LHCN-M2 (cell line): ENCODE data around the gene DACH1. TPM values are rescaled to one million over a fixed set of nuclear protein-coding genes. Genes with fewer than 3 reads are reported as not detected.

Experiments used
- DNase-seq: peaks from one replicate; pipeline ENCODE4 v3.0.0-alpha.2; 2012; ENCODE audit warnings: low read depth
- total RNA-seq: library from RNA; depleted of rRNA; stranded (reverse); fragments of >200 nt; gene quantifications from 2 replicates; pipeline ENCODE4 v1.2.3, GENCODE V29; 2014

The DACH1 gene
- total RNA-seq, 1 experiment from 2014 or later = not detected

- no peak for DNase-seq
Observed at GRCh38 chr13:71830323-71830722, 36.7 kb downstream of the DACH1 start.

- no peak for DNase-seq
Observed at GRCh38 chr13:71829547-71829946, 37.5 kb downstream of the DACH1 start.

GRCh38 chr13:71828564-71828963 is 38.4 kb downstream of the DACH1 start:
- no peak for DNase-seq

GRCh38 chr13:71828117-71828516 is 38.9 kb downstream of the DACH1 start:
- no peak for DNase-seq

GRCh38 chr13:71827241-71827640 is 39.8 kb downstream of the DACH1 start:
- DNase-seq = no peak

GRCh38 chr13:71820699-71821098 is 46.3 kb downstream of the DACH1 start:
- no peak for DNase-seq

- no peak for DNase-seq
Observed at GRCh38 chr13:71817335-71817734, 49.7 kb downstream of the DACH1 start.

GRCh38 chr13:71814806-71815360 is 52.1 kb downstream of the DACH1 start:
- DNase-seq = no peak

GRCh38 chr13:71813187-71813586 is 53.8 kb downstream of the DACH1 start:
- DNase-seq = no peak

GRCh38 chr13:71811344-71811743 is 55.7 kb downstream of the DACH1 start:
- no peak for DNase-seq

- no peak for DNase-seq
Observed at GRCh38 chr13:71808708-71809107, 58.3 kb downstream of the DACH1 start.

GRCh38 chr13:71806886-71807285 is 60.1 kb downstream of the DACH1 start:
- DNase-seq = no peak

GRCh38 chr13:71803066-71803465 is 63.9 kb downstream of the DACH1 start:
- DNase-seq = no peak

- no peak for DNase-seq
Observed at GRCh38 chr13:71801781-71802180, 65.2 kb downstream of the DACH1 start.

GRCh38 chr13:71801165-71801760 is 65.7 kb downstream of the DACH1 start:
- DNase-seq = no peak

GRCh38 chr13:71799324-71799723 is 67.7 kb downstream of the DACH1 start:
- DNase-seq = no peak

GRCh38 chr13:71798707-71799106 is 68.3 kb downstream of the DACH1 start:
- no peak for DNase-seq

GRCh38 chr13:71797517-71797916 is 69.5 kb downstream of the DACH1 start:
- no peak for DNase-seq

GRCh38 chr13:71789693-71790329 is 77.2 kb downstream of the DACH1 start:
- DNase-seq = no peak

- no peak for DNase-seq
Observed at GRCh38 chr13:71789037-71789436, 78.0 kb downstream of the DACH1 start.

- no peak for DNase-seq
Observed at GRCh38 chr13:71787414-71787813, 79.6 kb downstream of the DACH1 start.

GRCh38 chr13:71786875-71787274 is 80.1 kb downstream of the DACH1 start:
- DNase-seq = no peak

GRCh38 chr13:71785361-71785760 is 81.6 kb downstream of the DACH1 start:
- no peak for DNase-seq
